ENCODE results near the gene CAMK2B.

Gene CAMK2B

DNA sequence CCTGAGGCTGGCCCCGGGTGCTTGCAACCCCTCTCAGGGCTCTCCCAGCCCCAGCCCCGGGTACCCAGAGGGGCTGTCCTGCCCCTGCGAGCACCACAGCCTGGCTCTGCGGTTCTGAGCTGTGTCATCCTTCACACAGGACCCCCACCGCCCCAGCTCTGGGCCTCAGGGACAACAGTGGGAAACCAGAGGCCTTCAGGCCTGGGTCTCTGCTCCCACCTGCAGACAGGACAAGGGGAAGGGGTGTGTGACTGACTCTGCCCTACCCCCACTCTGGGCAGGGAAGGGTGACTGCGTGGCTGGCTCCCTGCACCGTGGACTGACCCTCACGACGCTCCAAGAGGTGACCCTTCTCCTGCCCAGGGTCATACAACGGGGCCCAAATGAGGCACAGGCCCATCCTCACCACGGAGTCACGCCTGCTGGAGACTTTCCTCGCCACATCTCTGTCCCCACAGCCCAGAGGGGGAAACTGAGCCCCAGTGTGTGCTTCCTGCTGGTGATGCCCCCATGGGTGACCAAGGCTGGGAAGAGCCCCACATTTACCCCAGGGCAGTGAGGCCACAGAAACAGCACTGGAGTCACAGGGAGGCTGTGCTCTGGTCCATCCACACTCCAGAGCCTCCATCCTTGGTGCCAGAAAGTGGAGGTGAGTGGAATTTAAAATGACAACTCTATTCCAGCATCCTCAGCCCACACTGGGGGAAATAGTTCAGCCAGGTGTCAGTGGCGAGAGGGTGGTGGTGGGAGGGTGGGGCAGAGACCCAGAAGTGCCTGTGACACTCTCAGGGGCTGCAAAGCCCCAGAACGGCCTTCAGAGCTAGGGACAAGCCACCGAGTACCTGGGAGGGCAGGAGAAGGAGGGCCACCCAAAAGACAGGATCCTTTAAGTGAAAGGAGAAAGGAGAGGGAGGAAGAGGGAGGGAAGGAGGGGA lies 13.6 kb downstream of the CAMK2B start:
- TF ChIP-seq, protein P1, sequence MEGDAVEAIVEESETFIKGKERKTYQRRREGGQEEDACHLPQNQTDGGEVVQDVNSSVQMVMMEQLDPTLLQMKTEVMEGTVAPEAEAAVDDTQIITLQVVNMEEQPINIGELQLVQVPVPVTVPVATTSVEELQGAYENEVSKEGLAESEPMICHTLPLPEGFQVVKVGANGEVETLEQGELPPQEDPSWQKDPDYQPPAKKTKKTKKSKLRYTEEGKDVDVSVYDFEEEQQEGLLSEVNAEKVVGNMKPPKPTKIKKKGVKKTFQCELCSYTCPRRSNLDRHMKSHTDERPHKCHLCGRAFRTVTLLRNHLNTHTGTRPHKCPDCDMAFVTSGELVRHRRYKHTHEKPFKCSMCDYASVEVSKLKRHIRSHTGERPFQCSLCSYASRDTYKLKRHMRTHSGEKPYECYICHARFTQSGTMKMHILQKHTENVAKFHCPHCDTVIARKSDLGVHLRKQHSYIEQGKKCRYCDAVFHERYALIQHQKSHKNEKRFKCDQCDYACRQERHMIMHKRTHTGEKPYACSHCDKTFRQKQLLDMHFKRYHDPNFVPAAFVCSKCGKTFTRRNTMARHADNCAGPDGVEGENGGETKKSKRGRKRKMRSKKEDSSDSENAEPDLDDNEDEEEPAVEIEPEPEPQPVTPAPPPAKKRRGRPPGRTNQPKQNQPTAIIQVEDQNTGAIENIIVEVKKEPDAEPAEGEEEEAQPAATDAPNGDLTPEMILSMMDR (IDR thresholded peaks at IDR 0.05; ENCODE audit: control insufficient read depth, extremely low read depth, insufficient read depth), result no peak
- no peak overlapping the region for H3K4me3 ChIP-seq (ENCODE audit: low read depth, low read length)
- no peak for DNase-seq (ENCODE audit: low read depth)

GRCh38 chr7:44310221-44310848 lies 15.1 kb downstream of the CAMK2B start:
- H3K4me3 ChIP-seq (ENCODE audit: low read depth, low read length), result no peak overlapping the region
- no peak for DNase-seq (ENCODE audit: low read depth)
- TF ChIP-seq, protein P1 (IDR thresholded peaks at IDR 0.05; ENCODE audit: control insufficient read depth, extremely low read depth, insufficient read depth), result no peak

GRCh38 chr7:44309271-44310091 lies 15.9 kb downstream of the CAMK2B start:
- no peak for DNase-seq (ENCODE audit: low read depth)
- no peak overlapping the region for H3K4me3 ChIP-seq (ENCODE audit: low read depth, low read length)
- TF ChIP-seq, protein P1 (IDR thresholded peaks at IDR 0.05; ENCODE audit: control insufficient read depth, extremely low read depth, insufficient read depth), result no peak

GRCh38 chr7:44308596-44309270 lies 16.7 kb downstream of the CAMK2B start:
- H3K4me3 ChIP-seq (ENCODE audit: low read depth, low read length), result no peak overlapping the region
- TF ChIP-seq, protein P1 (IDR thresholded peaks at IDR 0.05; ENCODE audit: control insufficient read depth, extremely low read depth, insufficient read depth), result no peak
- no peak for DNase-seq (ENCODE audit: low read depth)

GRCh38 chr7:44307905-44308595 lies 17.3 kb downstream of the CAMK2B start:
- TF ChIP-seq, protein P1 (IDR thresholded peaks at IDR 0.05; ENCODE audit: control insufficient read depth, extremely low read depth, insufficient read depth), result no peak
- no peak for DNase-seq (ENCODE audit: low read depth)
- H3K4me3 ChIP-seq (ENCODE audit: low read depth, low read length), result no peak overlapping the region
